GM12878 (cell line): Measurements from ENCODE around the gene TMIGD2.

Experiments used
- ATF3 ChIP-seq: IDR thresholded peaks from 2 replicates; pipeline ENCODE4 v1.6.1; 2011; ENCODE audit warnings: low read depth, mild to moderate bottlenecking, low read length, moderate library complexity, borderline replicate concordance; ENCODE audit errors: extremely low read depth
- CTCF ChIP-seq, 3 experiments: IDR thresholded peaks in 2 of 3; conservative IDR thresholded peaks in 1 of 3; 2 replicates each; pipeline ENCODE4 v1.5.1; 2011; ENCODE audit warnings: low read depth in 3 of 3, low read length in 3 of 3, mild to moderate bottlenecking in 3 of 3, control low read depth in 2 of 3, moderate library complexity in 2 of 3, inconsistent platforms in 1 of 3, mixed read lengths in 1 of 3; ENCODE audit not compliant: control insufficient read depth in 2 of 3, insufficient read depth in 1 of 3; ENCODE audit errors: extremely low read depth in 1 of 3
- KAT2A ChIP-seq: conservative IDR thresholded peaks from 2 replicates; pipeline ENCODE4 v1.6.1; 2011; ENCODE audit warnings: low read depth, low read length; ENCODE audit not compliant: control insufficient read depth
- MAX ChIP-seq: IDR thresholded peaks from 2 replicates; pipeline ENCODE4 v1.6.1; 2012; ENCODE audit warnings: low read depth, low read length, improper control_type of control experiment
- NFXL1 ChIP-seq: fragments of 450-650 bp; IDR thresholded peaks from 2 replicates; pipeline ENCODE4 v1.6.1; 2017; ENCODE audit warnings: antibody characterized with exemption, mild to moderate bottlenecking, borderline replicate concordance
- SIN3A ChIP-seq: IDR thresholded peaks from 2 replicates; pipeline ENCODE4 v1.6.1; 2012; ENCODE audit warnings: low read depth, low read length, improper control_type of control experiment
- SP1 ChIP-seq: IDR thresholded peaks from one replicate; pipeline ENCODE4 v1.6.1; 2011; ENCODE audit warnings: low read depth, low read length
- TAF1 ChIP-seq: IDR thresholded peaks from 2 replicates; pipeline ENCODE4 v1.6.1; 2011; ENCODE audit warnings: mild to moderate bottlenecking, low read depth, low read length, borderline replicate concordance
- YY1 ChIP-seq: IDR thresholded peaks from 2 replicates; pipeline ENCODE4 v1.6.1; 2011; ENCODE audit warnings: low read depth, mild to moderate bottlenecking, low read length
- ZNF274 ChIP-seq: IDR thresholded peaks from one replicate; pipeline ENCODE4 v1.8.0; 2011; ENCODE audit not compliant: insufficient read length, insufficient read depth

- no peak for TF ChIP-seq ATF3
- TF ChIP-seq YY1, result no peak
- TF ChIP-seq CTCF (IDR thresholded peaks at IDR 0.05 in 2 of 3, conservative IDR thresholded peaks at IDR 0.05 in 1 of 3; ENCODE audit: control insufficient read depth in 2 of 3, extremely low read depth in 1 of 3, insufficient read depth in 1 of 3, low read depth in 3 of 3, low read length in 3 of 3), result no peak
- no peak for TF ChIP-seq SIN3A
- no peak for TF ChIP-seq MAX
- no peak for TF ChIP-seq ZNF274
- TF ChIP-seq KAT2A, result no peak
- no peak for TF ChIP-seq SP1
- TF ChIP-seq NFXL1, result no peak
- TF ChIP-seq TAF1, result no peak
These were observed 25.2 kb upstream of the TMIGD2 start for GRCh38 chr19:4327252-4327876.
